GM21390 (cell line): ENCODE measurements around the gene CD226.
A peak's percentile ranks its signal among the peaks of the same experiment; 100 is the strongest.
"Not testable (repeated sequence)": the region's sequence is repeated elsewhere in the genome, so short reads cannot be mapped to it uniquely, and the experiment has no call there.

Experiments
- ATAC-seq: cut with Tn5 transposase; IDR thresholded peaks from one replicate; pipeline ENCODE4 v1.9.1; 2021; ENCODE audit not compliant: unreplicated experiment

CD226 gene

DNA sequence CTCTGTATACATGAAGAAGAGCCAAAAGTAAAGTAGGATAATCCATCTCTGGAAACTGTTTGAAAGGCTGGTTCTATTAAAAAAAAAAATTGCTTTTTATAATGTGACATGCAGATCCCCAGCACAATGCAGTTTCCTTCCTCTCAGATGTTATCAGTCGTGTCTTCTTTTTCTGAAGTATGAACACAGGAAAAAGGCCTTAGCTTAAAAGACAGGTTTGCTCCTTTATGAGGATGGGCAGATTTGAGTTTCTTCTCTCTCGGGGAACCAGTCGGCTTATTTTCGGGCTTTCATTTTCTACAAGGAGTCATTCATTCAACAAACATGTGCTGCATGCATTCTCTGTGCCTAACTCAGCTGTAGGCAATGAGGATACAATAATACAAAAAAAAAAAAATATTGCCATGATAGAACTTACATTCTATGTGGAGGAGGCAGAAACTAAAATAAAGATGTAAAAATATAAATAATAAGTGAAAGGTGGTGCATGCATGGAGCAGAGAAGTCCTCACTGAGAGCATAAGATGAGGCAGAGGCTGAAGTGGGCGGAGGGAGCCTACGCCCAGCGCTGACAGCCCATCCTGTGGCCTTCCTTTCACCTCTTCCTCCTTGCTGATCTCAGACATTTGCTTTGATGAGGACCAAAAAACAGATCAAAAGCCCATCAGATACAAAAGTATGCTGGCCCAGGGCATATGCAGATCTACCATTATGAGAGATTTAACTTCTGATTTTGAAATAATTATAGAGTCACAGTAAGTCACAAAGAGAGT lies at the start of gene CD226:
Gene CD226 (minus strand): TSS at position 513 of the 773 bp plus-strand sequence. CDS start 467 bp downstream, at position 46.
- ATAC-seq = peak; percentile 35

DNA sequence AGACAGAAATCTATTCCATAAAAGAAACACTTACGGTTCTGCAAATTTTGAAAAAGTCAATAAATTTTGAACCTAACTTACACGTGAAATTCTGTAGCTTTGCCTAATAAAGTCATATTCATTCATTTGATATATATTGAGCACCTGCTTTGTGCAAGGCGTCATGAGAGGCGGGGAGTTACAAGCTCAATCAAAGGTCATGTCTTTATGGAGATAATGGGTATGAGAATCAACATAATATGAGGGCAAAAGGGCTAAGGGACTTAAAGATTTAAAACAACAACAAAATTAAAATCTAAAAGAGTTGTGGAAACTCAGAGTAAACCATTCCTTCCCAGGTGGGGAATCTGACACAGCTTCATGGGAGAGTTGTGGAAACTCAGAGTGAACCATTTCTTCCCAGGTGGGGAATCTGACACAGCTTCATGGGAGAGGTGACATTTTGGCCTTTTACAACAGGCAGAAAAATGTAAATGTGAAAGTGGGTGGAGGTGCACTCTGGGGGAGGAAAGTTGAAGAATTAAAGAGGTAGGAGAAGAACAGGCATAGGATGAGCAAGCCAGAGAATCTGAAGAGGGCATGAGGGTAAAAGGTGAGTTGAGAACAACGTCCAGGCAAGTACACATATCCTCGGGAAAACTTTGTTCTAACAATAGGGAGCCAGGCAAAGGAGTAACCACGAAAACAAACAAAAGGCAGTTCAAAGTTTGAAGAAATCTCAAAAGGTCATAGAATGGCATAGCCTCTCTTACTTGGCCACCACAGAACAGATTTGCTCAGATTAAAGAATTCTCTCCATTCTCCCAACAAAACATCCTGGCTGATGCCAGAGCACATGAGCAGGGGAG lies 49.5 kb upstream of the CD226 start:
- ATAC-seq = no peak

DNA sequence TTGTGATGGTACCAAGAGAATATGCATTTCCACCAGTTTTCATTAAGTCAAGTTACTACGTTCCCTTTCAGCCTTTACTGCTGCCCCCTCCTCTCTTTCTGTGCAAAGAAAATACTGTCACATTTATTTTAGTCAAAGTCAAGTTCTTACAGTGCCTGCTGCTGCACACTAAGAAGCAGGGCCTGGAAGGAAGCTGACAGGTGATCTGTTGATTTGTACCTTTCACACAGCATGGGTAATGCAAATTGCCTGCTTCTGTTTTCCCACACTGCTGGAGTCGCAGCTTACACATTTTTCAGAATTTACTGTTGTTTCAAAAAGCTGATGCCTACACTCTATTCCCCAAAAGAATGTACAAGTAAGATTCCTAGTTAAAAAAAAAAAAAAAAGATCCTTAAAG lies 48.7 kb upstream of the CD226 start:
- ATAC-seq = no peak

DNA sequence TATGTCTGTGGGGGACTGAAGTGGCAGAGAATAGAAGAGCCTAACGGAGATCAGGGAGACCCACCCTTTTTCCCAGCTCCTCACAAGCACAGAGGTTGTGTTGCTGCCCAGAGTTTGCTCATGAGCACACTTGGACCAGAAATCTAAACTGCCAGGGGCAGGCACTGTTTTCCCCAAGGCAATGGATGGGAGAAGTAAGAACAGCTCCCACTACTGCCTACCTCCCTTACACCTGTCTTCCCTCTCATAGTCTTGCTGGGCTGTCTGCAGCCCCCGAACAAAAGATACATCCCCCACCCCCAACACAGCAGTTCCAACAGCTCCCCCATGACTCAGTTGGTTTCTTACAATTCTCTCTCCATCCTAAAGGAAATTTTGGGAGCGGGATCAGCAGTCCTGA lies 48.1 kb upstream of the CD226 start:
- no peak for ATAC-seq

DNA sequence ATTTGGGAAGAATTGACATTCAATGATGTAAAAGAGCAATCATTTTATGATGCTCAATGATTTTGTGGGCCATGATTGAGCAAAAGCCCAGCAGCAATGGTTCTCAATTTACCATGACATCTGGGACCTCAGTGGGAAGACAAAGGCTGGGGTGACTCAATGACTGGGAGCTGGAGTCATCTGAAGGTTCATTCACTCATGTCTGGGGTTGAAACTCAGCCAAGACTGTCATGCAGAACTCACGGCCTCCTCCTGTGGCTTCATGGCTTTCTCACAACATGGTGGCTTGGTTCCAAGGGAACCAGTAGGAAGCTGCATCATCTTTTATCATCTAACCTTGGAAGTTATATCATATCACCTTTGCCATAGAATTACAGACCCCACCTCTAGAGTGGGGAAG lies 45.1 kb upstream of the CD226 start:
- ATAC-seq = no peak

DNA sequence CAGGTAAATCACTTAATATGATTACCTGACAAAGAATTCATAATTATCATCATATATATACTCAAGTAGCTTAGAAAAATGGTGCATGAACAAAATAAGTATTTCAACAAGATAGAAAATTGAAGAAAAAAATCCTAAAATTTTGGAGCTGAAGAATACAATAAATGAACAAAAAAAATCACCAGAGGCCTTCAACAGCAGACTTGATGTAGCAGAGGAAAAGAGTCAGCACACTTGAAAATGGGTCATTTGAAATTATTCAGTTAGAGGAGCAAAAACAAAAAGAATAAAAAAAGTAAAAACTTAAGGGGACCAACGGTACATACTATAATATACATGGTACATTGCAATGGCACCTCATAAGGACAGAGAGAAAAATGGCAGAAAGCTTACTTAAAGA lies 40.2 kb upstream of the CD226 start:
- no peak for ATAC-seq

DNA sequence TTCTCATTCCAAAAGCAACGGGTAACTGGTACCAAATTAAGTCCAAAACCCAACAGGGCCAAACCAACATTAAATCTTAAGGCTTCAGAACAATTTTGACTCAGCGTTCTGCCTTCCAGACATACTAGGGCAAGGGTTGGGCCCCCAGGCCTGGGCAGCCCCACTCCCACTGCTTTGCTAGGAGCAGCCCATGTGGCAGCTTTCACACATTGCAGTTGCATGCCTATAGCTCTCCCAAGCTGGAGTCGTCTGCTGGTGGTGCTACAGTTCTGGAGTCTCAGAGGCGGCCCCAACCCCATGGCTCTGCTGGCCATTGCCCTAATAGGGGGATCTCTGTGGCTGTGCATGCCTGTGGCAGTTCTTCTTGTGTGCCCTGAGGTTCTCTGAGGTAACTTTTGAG lies 37.6 kb upstream of the CD226 start:
- ATAC-seq = no peak

DNA sequence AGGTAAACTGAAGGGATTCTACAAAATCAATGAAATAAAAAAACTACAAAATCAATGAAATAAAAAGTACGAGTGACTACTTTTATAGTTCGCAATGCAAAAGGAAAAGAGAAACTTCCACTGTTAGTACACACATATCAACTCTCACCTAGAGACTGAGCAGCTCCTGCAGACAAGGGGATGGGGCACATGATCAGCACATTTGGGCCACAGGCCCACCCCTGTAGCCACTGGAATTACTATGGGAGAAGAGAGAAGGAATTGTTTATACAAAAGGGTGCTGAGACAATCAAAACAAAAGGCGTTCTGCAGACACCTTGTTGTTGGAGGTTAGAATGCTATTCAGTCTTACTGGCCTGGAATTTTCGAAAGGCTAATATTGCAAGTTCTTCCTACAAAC lies 34.7 kb upstream of the CD226 start:
- ATAC-seq = no peak

DNA sequence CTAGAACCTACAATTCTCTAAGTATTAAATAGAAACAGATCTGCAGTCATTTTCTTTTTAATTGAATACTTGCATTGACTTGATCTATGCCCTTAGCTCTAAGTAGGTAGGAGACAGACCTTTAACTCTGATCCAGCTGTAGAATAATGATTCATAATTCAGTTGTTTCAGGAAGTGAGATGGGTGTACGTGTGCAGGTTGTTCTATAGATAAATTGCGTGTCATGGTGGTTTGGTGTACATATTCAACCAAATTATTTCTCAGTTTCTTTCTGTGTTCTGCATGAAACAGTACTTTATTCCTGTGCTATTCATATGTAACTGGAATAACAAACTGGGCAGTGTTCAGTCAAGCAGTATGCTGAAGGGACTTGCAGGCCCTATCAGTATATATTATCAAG lies 34.3 kb upstream of the CD226 start:
- ATAC-seq = no peak

DNA sequence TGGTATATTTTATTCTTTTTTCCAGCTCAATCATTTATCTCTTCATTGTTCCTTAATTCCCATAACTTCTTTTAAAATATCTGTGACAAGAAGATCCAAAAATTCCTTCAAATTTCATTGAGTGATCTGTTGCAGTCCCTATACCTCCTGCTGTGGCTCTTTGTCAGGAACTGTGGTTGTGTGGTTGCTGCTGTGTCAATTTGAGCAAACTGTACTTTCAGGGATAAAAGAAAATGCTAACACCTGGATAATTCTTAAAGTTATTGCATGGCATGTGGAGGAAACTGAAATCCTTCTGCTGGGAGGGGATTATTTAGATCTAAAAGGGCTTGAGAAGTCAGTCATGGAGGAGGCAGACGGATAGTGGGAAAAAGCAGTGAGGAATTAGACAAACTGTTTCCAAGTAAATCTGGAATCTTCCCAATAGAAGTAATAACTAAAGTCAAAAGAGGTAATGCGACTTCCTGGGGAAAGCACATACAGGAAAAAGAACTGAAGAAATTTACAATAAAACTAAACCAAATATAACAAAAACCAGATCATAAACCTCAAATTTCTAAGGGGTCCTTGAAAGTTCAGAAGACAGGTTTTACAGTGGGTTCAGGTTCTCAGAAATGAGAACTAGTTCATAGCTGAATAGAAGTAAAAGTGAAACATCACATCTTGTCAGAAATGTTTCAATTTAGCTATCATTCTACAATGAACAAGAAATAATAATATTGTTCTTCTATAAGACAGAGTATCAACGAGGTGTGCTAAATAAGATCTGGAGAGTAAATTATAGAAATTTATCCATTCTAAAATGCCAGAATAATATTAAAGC lies 33.5 kb upstream of the CD226 start:
- peak; percentile 36 for ATAC-seq

DNA sequence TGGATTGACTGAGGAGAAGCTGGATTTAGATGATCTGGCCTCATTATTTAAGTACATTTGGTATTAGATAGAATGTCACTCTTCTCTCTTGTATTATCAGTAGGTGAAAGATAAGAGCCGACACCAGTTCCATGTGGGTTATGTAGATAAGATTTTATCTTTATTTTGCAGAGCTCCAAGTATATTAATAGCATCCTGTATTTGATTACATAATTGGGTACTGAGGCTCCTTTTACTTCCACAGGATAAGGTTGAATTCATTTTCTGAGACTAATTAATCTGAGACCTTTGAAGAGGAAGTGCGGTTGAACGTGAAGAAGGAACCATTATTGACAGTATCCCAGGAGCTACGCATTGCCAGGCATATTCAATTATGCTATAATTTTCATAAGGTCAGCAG lies 32.8 kb upstream of the CD226 start:
- no peak for ATAC-seq

DNA sequence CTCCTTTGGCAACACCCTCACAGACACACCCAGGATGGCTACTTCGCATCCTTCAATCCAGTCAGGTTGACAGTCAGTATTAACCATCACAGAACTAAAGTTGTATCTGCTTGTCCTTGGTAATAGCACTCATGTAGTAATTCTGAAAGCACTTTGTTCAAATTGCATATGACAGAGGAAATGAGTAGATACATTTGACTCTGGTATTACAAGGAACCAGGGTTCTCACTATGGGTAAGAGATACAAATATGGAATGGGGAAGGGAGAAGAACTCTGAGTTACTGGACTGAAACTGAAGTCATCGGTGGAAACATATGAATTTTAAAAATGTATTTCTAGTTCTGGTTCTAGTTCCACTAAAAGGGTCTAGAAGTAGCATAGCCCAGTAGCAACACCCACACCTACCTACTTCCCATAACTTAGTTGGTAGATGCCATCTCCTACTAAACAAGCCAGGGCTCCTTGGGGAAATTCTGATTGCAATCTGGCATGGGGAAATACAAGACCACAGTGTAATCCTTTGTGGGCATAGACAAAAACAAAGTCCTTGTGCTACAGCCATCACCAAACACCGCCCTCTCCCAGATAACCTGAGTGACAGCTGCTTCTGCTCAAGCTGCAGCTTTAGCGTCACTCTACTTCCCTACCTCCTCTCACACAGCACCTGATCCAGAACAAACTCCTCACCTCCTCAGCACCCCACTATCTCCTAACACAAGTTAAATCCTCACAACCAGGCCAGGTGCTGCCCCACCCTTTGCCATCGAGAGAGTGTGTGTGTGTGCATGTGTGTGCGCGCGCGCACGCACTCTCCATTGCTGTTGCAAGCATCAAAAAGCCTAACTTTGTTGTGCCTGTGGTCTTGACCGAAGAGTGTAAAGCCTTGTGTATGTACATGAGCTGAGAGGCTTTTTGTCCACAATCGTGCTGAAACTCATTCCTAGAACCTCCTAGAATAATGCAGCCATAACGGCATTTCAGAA lies 31.4 kb upstream of the CD226 start:
- ATAC-seq = peak; percentile 71

DNA sequence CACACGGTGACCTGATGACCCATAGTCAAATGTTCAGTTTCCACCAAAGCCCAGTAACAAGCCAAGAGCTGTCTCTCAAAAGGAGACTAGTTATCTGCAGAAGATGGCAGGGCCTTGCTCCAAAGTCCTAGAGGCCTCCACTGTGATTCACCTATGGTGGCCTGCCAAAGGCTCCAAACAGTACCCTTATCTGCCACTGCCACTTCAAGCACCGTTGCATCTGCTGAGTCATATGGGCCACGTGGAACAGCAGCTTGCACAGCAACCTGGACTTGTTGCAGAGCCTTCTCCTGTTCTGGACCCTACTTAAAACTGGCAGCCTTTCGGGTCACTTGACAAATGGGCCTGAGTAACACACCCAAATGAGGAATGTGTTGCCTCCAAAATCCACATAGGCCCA lies 27.6 kb upstream of the CD226 start:
- not testable (repeated sequence) for ATAC-seq

DNA sequence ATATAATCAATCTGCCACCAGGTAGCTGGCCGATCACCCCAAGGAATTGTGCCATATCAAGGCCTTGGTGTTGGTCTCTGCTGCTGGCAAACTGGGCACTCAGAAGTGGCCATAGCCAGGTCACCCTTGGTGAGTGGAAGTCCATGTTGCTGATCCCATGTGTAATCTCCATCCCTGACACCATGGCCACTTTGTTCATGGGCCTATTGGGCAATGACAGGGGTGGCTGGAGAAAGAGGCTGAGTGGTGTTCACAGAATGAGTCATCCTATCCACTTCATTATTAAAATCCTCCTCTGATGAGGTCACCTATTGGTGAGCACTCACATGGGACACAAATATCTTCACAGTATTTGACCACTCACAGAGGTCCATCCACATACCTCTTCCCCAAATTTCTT lies 26.7 kb upstream of the CD226 start:
- ATAC-seq = no peak

DNA sequence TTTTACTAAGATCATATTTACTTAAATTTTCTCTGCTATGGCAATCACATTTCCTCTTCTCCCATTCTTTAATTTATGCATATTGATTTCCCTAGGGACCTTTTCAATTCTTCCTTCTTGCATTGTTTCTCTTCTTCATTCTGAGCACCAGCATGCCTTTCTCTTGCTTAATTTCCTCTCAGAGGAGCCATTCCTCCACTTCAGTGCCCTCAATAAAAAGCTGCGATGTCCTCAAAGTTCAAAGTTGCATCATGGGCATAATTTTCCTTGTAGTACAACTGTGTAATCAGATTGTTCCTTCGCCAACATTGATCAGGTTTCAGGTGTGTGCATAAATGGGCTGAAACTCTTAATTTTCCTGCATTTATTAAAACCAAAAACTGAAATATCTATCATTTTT lies 21.8 kb upstream of the CD226 start:
- no peak for ATAC-seq

DNA sequence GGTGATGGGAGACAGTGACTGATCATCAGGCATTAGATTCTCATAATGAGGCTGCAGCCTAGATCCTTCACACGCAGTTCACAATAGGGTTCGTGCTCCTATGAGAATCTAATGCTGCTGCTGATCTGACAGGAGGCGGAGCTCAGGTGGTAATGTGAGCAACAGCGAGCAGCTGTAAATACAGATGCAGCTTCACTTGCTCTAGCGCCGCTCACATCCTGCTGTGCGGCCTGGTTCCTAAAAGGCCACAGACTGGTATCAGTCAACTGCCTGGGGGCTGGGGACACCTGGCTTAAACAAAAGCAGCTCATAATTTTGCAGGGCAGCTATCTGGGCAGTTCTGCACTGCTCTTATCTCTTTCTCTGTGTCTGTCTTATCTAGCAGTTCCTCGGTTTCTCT lies 20.4 kb upstream of the CD226 start:
- ATAC-seq = peak; percentile 85

DNA sequence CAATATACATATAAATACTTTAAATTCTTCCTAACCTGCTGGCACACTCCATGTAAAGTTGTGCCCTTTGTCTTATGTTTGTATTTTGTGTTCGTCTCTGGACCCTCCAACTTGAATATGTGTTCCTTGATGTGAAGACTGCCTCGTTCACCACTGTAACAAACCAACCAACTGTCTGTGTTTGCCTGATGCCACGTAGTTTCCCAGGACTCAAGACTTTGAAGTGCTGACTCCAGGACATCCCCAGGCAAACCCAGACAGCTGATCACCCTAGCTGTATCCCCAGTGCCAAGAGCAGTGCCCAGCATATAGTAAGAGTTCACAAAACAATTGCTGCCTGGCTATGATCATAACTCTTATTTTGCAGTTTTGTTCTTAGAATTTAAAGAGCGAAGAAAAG lies 15.5 kb upstream of the CD226 start:
- no peak for ATAC-seq

DNA sequence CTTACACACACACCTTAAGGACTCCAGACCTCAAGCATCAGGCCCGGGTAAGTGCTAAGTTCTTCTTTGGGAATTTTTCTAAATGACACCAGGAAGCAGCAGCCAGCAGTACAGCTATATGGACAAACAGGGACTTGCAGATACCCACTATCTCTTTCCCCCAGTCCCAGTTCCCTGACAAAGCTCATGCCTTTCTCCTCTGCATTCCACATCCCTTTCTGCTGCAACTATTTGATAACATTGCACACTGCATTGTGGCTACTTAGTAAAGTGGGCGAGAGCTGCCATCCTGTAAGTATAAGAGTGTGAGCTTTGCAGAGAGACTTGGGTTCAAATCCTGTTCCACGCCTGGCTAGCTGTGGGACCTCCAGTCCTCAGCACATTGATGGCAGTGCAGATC lies 14.0 kb upstream of the CD226 start:
- no peak for ATAC-seq

DNA sequence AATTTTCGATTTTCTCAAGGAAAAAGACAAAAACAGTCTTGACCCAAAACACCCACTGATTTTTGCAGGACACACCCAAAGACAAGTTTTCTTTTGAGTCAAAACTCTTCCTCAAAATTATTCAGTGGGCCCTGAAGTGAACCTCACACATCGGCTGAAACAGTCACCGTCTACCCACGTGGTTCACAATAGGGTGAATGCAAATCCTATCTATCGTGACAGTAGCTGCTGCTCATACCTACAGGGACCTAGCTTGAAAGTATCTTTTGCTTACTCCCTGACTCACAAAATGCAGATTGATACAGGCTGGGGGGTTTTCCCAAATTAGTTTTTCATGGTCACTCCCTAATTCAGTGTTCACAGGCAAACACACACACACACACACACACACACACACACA lies 10.7 kb upstream of the CD226 start:
- peak; percentile 53 for ATAC-seq

DNA sequence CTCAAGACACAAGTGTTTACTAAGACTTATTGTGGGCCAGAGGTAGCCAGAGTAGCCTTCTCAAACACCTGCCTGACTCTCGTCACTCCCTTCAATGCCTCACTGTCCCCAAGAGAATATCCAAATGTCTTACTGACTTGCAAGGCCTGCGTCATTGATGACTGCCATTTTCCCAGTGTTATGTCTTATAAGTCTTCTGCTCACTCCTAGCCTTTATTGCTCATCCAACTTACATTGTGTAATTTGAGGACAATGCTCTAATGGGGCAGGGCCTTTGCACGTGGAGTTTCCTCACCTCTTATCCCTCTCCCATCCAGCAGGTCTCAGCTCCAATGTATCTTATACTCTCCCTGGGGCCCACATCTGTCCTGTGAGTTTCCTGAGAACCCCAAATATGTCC lies 10.1 kb upstream of the CD226 start:
- ATAC-seq = no peak
